Stimulated activated effector memory CD8-positive, alpha-beta T cell treated with anti-CD3 and anti-CD28 coated beads, Interleukin-12 subunit alpha, Interleukin-12 subunit beta, amount 100 ng/mL, for 72 hours (primary cell): Measurements from ENCODE around the gene CHEK1.
"Not testable (repeated sequence)": the region's sequence is repeated elsewhere in the genome, so short reads cannot be mapped to it uniquely, and the experiment has no call there.

Experiments used
- ATAC-seq: fragments of 150-1000 bp; cut with Tn5 transposase; 2 replicates; pipeline ENCODE4 v1.10.0; 2021
- DNase-seq, 2 donors: peaks; one replicate each; pipeline ENCODE4 v3.0.0; 2021 to 2022; ENCODE audit warnings: low spot score in 2 of 2
- H3K27ac Mint-ChIP-seq: one replicate; pipeline ENCODE4 v1.8.0; 2022; ENCODE audit warnings: mild to moderate bottlenecking, mixed read lengths
- H3K36me3 Mint-ChIP-seq: one replicate; pipeline ENCODE4 v1.8.0; 2022; ENCODE audit warnings: mild to moderate bottlenecking, mixed read lengths
- H3K4me1 Mint-ChIP-seq: one replicate; pipeline ENCODE4 v1.8.0; 2022; ENCODE audit warnings: mixed read lengths
- H3K4me3 Mint-ChIP-seq: one replicate; pipeline ENCODE4 v1.8.0; 2022; ENCODE audit warnings: mild to moderate bottlenecking, mixed read lengths
- H3K9me3 Mint-ChIP-seq: one replicate; pipeline ENCODE4 v1.8.0; 2022; ENCODE audit warnings: mixed read lengths

The CHEK1 gene

DNA sequence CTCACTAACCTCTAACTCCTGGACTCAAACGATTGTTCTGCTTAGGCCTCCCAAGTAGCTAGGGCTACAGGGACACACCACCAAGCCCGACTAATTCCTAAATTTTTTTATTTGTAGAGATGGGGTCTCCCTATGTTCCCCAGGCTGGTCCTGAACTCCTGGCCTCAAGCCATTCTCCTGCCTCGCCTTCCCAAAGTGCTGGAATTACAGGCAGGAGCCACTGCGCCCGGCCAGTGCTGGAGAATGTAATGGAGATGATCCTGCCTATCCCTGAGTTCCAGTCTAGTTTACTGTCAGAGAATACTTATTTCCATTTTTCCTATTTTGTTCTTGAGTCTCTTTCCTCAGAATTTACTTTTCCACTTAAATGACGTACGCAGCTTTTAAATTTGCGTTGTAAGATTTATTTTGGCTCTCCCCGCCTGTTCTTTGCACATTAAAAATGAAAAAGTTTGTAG is at the start of gene CHEK1:
TSS of gene CHEK1 (plus strand) at position 408 of the 458 bp plus-strand sequence. CDS start 1,606 bp downstream, outside the sequence.
- Mint-ChIP-seq H3K4me1 (peaks cover 30% of the 10 kb centered on the region), H3K4me3 (peak within 1 kb of the TSS; percentile 98), H3K36me3 (peaks cover 93% of the 10 kb centered on the region), H3K27ac (peak within 1 kb of the TSS; percentile 99), H3K9me3 (no peaks in the 10 kb centered on the region)
- no peak for DNase-seq
- ATAC-seq = no peak

GRCh38 chr11:125577181-125577580 is 47.8 kb upstream of the CHEK1 start:
- not testable (repeated sequence) for ATAC-seq, H3K27ac Mint-ChIP-seq, H3K4me1 Mint-ChIP-seq, H3K9me3 Mint-ChIP-seq, DNase-seq, H3K4me3 Mint-ChIP-seq
- H3K36me3 Mint-ChIP-seq = peaks cover 100% of the 10 kb centered on the region

DNA sequence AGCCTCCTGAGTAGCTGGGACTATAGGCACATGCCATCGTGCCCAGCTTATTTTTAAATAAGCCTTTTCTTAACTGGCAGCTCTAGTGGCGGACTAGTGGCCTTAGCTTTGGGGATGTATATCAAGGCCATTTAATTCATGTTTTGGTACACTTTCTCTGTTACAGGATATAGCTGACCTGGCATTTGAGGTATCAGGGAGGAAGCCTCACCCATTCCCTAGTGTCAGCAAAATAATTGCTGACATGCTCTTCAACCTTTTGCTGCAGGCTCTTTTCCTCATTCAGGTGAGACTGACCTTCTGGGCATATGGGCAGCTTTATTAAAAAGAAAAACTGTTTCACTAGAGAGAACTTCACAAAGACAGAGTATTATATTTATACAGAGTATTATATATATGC is 46.2 kb upstream of the CHEK1 start:
- Mint-ChIP-seq H3K4me1 (no peaks in the 10 kb centered on the region), H3K36me3 (peaks cover 100% of the 10 kb centered on the region), H3K9me3 (no peaks in the 10 kb centered on the region), H3K4me3 (no peak overlapping the region), H3K27ac (no peak overlapping the region)
- ATAC-seq = no peak
- DNase-seq = no peak

DNA sequence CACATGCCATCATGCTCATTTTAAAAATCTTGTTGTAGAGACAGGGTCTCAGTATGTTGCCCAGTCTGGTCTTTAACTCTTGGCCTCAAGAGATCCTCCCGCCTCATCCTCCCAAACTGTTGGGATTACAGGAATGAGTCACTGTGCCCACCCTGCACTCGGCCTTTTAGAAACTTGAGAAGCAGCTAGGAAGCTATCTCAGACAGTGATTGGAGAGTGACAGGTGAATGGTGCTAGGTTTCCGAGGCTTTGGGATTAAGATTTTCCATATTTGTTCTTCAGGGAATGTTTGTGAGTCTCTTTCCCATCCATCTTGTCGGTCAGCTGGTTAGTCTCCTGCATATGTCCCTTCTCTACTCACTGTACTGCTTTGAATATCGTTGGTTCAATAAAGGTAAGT is 45.2 kb upstream of the CHEK1 start:
- Mint-ChIP-seq H3K4me3 (no peak overlapping the region), H3K9me3 (no peaks in the 10 kb centered on the region), H3K27ac (no peak overlapping the region), H3K4me1 (no peaks in the 10 kb centered on the region), H3K36me3 (peaks cover 100% of the 10 kb centered on the region)
- ATAC-seq = no peak
- no peak for DNase-seq

DNA sequence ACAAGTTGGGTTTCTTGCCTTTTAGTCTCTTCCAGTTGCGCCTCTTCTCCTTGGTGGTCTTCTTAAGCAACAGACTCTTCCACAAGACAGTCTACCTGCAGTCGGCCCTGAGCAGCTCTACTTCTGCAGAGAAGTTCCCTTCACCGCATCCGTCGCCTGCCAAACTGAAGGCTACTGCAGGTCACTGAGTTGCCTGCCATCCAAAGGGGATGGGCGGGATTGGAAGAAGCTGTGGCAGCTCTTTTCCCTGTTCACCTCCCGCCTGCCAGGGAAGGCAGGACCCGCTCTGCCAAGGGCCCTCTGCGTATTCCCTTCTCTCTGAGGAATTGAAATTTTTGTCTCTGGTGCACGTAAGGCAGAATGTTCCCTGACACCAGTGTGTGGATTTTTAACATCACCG is 41.5 kb upstream of the CHEK1 start:
- Mint-ChIP-seq H3K36me3 (peaks cover 70% of the 10 kb centered on the region), H3K27ac (no peak overlapping the region)

GRCh38 chr11:125585487-125585886 is 39.5 kb upstream of the CHEK1 start:
- Mint-ChIP-seq H3K4me1 (peaks cover 12% of the 10 kb centered on the region), H3K4me3 (no peak overlapping the region), H3K36me3 (peaks cover 51% of the 10 kb centered on the region), H3K27ac (no peak overlapping the region), H3K9me3 (no peaks in the 10 kb centered on the region)
- no peak for DNase-seq
- no peak for ATAC-seq

More for the DNA sequence above, 41.5 kb upstream of the CHEK1 start:
- ATAC-seq = no peak
- no peak for DNase-seq
- Mint-ChIP-seq H3K4me3 (no peak overlapping the region), H3K4me1 (peaks cover 11% of the 10 kb centered on the region), H3K9me3 (no peaks in the 10 kb centered on the region)

GRCh38 chr11:125586623-125587022 is 38.3 kb upstream of the CHEK1 start:
- ATAC-seq = peak; percentile 89
- Mint-ChIP-seq H3K36me3 (peaks cover 42% of the 10 kb centered on the region), H3K4me1 (peaks cover 18% of the 10 kb centered on the region), H3K27ac (no peak overlapping the region), H3K4me3 (no peak overlapping the region), H3K9me3 (no peaks in the 10 kb centered on the region)
- DNase-seq = no peak

GRCh38 chr11:125587480-125587879 is 37.5 kb upstream of the CHEK1 start:
- no peak for ATAC-seq

DNA sequence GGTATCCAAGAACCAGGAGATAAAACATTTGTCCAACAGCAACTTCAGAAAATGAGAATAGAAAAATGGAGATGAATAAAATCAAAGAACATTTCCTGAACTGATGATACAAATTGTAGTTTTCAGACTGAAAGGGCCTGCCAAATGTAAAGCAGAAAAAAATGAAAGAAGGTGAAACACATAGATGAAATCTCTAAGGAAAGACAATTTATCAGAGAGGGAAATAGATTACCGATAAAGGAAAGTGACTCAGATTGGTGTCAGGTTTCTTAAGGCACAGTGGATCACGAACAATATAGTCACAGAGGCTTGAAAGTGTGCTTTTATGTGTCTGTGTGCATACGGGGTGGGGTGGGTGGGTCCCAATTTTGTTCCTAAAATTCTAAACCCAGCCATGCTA is 36.5 kb upstream of the CHEK1 start:
- Mint-ChIP-seq H3K36me3 (peaks cover 42% of the 10 kb centered on the region), H3K27ac (no peak overlapping the region), H3K4me1 (peaks cover 29% of the 10 kb centered on the region), H3K9me3 (no peaks in the 10 kb centered on the region), H3K4me3 (no peak overlapping the region)
- DNase-seq (no peak), ATAC-seq (no peak)

More at GRCh38 chr11:125587480-125587879, 37.5 kb upstream of the CHEK1 start:
- Mint-ChIP-seq H3K36me3 (peaks cover 42% of the 10 kb centered on the region), H3K4me3 (no peak overlapping the region), H3K4me1 (peaks cover 21% of the 10 kb centered on the region), H3K9me3 (no peaks in the 10 kb centered on the region), H3K27ac (no peak overlapping the region)
- DNase-seq = no peak

DNA sequence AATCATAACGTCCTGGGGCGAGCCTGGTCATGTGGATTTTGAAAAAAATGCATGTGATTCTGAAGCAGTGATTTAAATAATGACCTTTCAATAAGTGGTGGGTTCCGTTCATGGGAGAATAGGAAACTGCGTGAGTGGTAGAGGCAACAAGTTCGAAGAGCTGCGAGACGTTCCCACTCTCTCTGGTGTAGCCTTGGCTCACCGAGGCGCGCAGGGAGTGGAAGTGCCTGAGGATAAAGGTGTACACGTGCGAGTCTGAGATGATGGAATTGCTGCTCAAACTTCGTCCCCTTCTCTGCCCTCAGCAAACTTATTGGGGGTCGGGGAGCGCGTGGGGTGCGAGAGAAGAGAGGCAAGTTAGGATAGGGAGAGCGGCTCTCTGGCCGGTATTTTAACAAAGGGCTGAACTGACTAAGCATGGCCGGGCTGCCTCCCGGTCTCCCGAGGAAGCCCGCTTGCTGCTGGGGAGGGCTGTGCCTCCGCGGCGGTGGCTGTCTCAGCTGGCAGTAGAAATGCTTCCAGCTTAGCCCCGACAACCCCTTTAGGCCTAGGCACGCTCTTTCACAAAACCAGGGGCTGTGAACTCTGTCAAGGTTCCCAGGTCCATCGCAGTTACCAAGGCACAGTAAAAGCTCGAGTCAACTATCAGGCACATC is 33.2 kb upstream of the CHEK1 start:
- Mint-ChIP-seq H3K4me3 (peak overlapping the region; percentile 91), H3K9me3 (no peaks in the 10 kb centered on the region), H3K27ac (peak overlapping the region; percentile 98), H3K36me3 (peaks cover 49% of the 10 kb centered on the region), H3K4me1 (peaks cover 53% of the 10 kb centered on the region)
- peak; percentile 37 for ATAC-seq
- DNase-seq = peak in 1 of 2 donors; percentile 75

DNA sequence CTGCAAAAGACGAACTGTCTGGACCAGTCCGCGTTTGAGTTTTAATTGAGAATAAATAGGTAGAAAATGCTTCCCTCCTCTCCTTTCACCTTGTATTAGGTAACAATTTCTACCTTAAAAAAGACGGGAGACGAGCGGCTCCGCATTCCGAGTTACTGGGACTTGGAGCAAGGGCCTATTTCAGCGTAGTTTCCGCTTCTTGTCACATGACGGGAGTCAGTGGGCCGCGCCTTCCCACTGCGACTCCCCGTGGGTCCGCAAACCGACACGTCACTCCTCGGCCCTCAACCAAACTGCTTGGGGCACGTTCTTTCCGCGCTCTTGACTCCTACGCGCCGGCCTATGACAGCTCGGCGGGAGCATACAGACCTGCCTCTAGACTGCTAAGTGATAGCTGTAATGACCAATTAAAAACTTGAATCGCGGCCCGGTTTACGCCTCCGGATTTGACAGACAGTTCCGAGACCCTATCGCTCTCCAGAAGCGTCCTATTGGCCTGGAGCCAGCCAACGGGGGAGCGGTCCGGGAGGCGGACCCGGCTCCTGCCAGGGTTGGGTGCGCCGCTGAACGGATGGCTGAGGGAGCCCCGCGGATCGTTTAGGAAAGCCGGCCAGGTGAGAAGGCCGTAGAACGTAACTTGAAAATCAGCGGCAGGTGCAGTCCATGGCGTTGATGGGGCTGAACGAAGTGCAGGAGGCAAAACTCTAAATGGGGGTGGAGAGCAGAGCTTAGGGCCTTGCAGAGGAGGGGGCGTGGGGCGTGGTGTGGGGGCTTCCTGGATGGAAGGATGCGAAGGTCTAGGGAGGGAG is 32.5 kb upstream of the CHEK1 start, which contains the start of gene STT3A:
TSS of gene STT3A (plus strand) at position 548 of the 809 bp plus-strand sequence. CDS start 3,064 bp downstream, outside the sequence.
- DNase-seq (peak; percentile 98 to 99), ATAC-seq (peak; percentile 97)
- peaks cover 56% of the 10 kb centered on the region for H3K36me3 Mint-ChIP-seq
- peak within 1 kb of the TSS; percentile 91 for H3K4me3 Mint-ChIP-seq
- H3K27ac Mint-ChIP-seq = peak within 1 kb of the TSS; percentile 98
- H3K9me3 Mint-ChIP-seq = no peaks in the 10 kb centered on the region
- peaks cover 54% of the 10 kb centered on the region for H3K4me1 Mint-ChIP-seq

GRCh38 chr11:125593114-125593820 is 31.7 kb upstream of the CHEK1 start:
- H3K4me1 Mint-ChIP-seq = peaks cover 51% of the 10 kb centered on the region

DNA sequence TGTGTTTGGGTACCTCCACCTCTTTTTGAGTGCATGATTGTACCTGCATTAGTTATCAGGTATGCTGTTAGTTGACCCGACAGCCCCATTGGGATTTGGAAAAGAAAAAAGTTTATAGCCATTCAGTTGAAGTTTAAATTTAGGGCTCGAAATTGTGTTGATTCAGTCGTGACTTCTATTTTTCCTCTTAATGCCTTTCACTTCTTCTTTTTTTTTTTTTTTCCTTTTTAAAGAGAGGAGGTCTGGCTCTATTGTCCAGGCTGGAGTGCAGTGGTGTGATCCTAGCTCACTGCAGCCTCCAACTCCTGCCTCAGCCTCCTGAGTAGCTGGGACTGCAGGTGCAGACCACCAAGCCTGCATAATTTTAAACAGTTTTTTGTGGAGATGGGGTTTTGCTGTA is 30.0 kb upstream of the CHEK1 start:
- Mint-ChIP-seq H3K27ac (peak overlapping the region; percentile 48), H3K4me3 (peak overlapping the region; percentile 91), H3K36me3 (peaks cover 80% of the 10 kb centered on the region), H3K9me3 (no peaks in the 10 kb centered on the region), H3K4me1 (peaks cover 47% of the 10 kb centered on the region)
- DNase-seq (no peak), ATAC-seq (no peak)

More at GRCh38 chr11:125593114-125593820, 31.7 kb upstream of the CHEK1 start:
- peak overlapping the region; percentile 91 for H3K4me3 Mint-ChIP-seq
- H3K27ac Mint-ChIP-seq = peak overlapping the region; percentile 98
- peak; percentile 2 for ATAC-seq
- no peak for DNase-seq
- peaks cover 64% of the 10 kb centered on the region for H3K36me3 Mint-ChIP-seq
- H3K9me3 Mint-ChIP-seq = no peaks in the 10 kb centered on the region

DNA sequence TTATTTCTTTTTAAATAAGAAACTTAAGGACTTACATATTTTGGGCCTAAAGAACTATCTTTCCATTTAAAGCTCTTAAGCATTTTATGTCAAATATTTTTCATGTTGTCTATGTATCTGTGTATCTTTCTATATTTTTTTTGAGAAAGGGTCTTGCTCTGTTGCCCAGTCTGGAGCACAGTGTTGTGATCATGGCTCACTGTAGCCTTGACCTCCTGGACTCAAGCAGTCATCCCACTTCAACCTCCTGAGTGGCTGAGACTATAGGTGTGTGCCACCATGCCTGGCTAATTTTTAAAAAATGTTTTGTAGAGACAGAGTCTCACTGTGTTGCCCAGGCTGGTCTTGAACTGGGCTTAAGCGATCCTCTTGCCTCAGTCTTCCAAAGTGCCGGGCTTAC is 24.3 kb upstream of the CHEK1 start:
- Mint-ChIP-seq H3K36me3 (peaks cover 100% of the 10 kb centered on the region), H3K9me3 (no peaks in the 10 kb centered on the region), H3K4me1 (peaks cover 12% of the 10 kb centered on the region), H3K4me3 (no peak overlapping the region), H3K27ac (no peak overlapping the region)
- DNase-seq = no peak
- no peak for ATAC-seq

DNA sequence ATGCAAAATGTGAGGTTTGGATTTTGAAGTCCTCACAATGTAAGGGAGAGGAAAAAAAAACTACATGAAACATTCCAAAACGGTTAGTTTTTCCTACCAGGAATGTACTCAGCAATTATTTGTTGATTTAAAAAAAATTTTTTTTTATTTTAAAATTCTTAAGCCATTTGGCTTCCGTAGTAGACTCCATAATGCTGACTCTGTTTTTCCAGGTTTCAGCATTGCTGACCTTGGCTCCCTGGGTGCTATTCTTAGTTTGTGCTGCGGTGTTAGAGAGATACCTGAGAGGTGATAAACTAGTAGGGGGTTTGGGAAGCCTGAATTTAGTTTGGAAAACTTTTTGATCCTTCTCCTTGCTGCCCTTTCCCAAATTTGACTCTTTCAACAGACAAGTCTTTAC is 21.8 kb upstream of the CHEK1 start:
- no peaks in the 10 kb centered on the region for H3K4me1 Mint-ChIP-seq
- no peaks in the 10 kb centered on the region for H3K9me3 Mint-ChIP-seq
- no peak for DNase-seq
- H3K4me3 Mint-ChIP-seq = no peak overlapping the region
- H3K36me3 Mint-ChIP-seq = peaks cover 100% of the 10 kb centered on the region
- no peak overlapping the region for H3K27ac Mint-ChIP-seq
- ATAC-seq = no peak
